Breast epithelium (tissue), 4 donors: ENCODE data around the gene PLCG1. TPM values are rescaled to one million over a fixed set of nuclear protein-coding genes. Genes with fewer than 3 reads are reported as not detected.
A peak's percentile ranks its signal among the peaks of the same experiment; 100 is the strongest.

Source experiments
- DNase-seq, 2 donors: peaks; one replicate each; pipeline ENCODE4 v3.0.0-alpha.2; 2019; ENCODE audit warnings: low spot score in 2 of 2
- H3K27ac ChIP-seq, 2 donors: fragments of 200-600 bp; sonication (generic) in 1 of 2; one replicate each; pipeline ENCODE4 v1.5.1; 2016 to 2019; ENCODE audit warnings: mild to moderate bottlenecking in 1 of 2
- H3K27me3 ChIP-seq, 2 donors: fragments of 200-600 bp; sonication (generic) in 1 of 2; one replicate each; pipeline versions ENCODE4 v1.5.1 to v1.6.0; 2017 to 2019; ENCODE audit warnings: control low read depth in 1 of 2, mild to moderate bottlenecking in 1 of 2
- H3K36me3 ChIP-seq: fragments of 200-600 bp; one replicate; pipeline ENCODE4 v1.5.1; 2019
- H3K4me1 ChIP-seq, 2 donors: fragments of 200-600 bp; sonication (generic); one replicate each; pipeline ENCODE4 v1.5.1; 2016 to 2019; ENCODE audit warnings: control low read depth in 1 of 2
- H3K4me3 ChIP-seq, 3 donors: fragments of 200-600 bp; sonication (generic); 1 replicate in 2 of 3; 2 replicates in 1 of 3; pipeline ENCODE4 v1.5.1; 2016 to 2019; ENCODE audit warnings: mild to moderate bottlenecking in 3 of 3, moderate library complexity in 2 of 3
- H3K9me3 ChIP-seq, 2 donors: fragments of 200-600 bp; sonication (generic) in 1 of 2; one replicate each; pipeline ENCODE4 v1.5.1; 2016 to 2019; ENCODE audit warnings: control low read depth in 1 of 2
- CTCF ChIP-seq, 3 donors: fragments of 450-650 bp; IDR thresholded peaks; one replicate each; pipeline ENCODE4 v1.5.1; 2016 to 2017; ENCODE audit warnings: antibody characterized with exemption in 3 of 3, mild to moderate bottlenecking in 3 of 3, moderate library complexity in 3 of 3
- POLR2A ChIP-seq: fragments of 450-650 bp; IDR thresholded peaks from one replicate; pipeline ENCODE4 v1.6.1; 2016; ENCODE audit warnings: antibody characterized with exemption, mild to moderate bottlenecking, moderate library complexity
- POLR2AphosphoS5 ChIP-seq, 3 donors: sonication (generic); formaldehyde crosslinking; IDR thresholded peaks; one replicate each; pipeline ENCODE4 v1.6.1; 2017; ENCODE audit warnings: antibody characterized with exemption in 3 of 3
- intact Hi-C: fragments of 100-400 bp; cut with DNase I; formaldehyde crosslinking; loops from one replicate; pipeline ENCODE4 v1.15.1; 2023; ENCODE audit warnings: low total_unique reads
- total RNA-seq, 3 donors: library from RNA; depleted of rRNA; stranded (reverse); fragments of >200 nt; gene quantifications; one replicate each; pipeline ENCODE4 v1.1.0, GENCODE V29; 2016

PLCG1 gene
- total RNA-seq, 3 donors from 2014 or later = 88.5 to 132 (median 92.3) TPM

GRCh38 chr20:41202426-41202825 is 65.1 kb downstream of the PLCG1 start:
- Histone ChIP-seq H3K36me3 (no peaks in the 10 kb centered on the region), H3K27ac (no peak overlapping the region), H3K27me3 (no peaks in the 10 kb centered on the region), H3K9me3 (peaks cover 0 to 16% of the 10 kb centered on the region in 2 donors), H3K4me1 (no peaks in the 10 kb centered on the region), H3K4me3 (no peak overlapping the region)
- no peak for DNase-seq
- TF ChIP-seq POLR2A (no peak), POLR2AphosphoS5 (IDR thresholded peaks at IDR 0.05) (no peak), CTCF (IDR thresholded peaks at IDR 0.05) (no peak)
- intact Hi-C loops = no loop called here

DNA sequence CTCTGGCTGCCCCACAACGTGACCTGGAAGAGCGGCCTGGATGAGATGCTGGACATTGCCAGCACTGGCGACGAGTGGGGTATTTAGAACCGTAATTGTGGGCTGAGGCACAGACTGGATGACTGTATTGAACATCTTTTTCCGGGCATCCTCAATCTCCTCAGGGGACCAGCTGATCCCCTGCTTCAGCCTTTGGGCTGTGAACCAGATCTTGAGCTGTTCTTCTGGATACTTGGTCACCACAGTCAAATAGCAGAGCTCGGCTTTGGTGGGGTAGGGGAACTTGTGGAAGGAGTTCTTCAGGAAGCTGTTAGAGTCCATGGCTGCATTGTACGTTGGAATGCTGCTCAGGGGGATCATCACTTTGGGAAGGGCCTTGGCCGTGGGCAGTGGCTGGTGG is 66.3 kb downstream of the PLCG1 start:
- TF ChIP-seq CTCF (IDR thresholded peaks at IDR 0.05) (no peak), POLR2A (no peak), POLR2AphosphoS5 (IDR thresholded peaks at IDR 0.05) (no peak)
- no peak for DNase-seq
- no peak overlapping the region for H3K27ac ChIP-seq
- intact Hi-C loops = no loop called here
- peaks cover 0 to 7% of the 10 kb centered on the region in 2 donors for H3K9me3 ChIP-seq
- H3K27me3 ChIP-seq = no peaks in the 10 kb centered on the region
- H3K36me3 ChIP-seq = no peaks in the 10 kb centered on the region
- H3K4me1 ChIP-seq = no peaks in the 10 kb centered on the region
- no peak overlapping the region for H3K4me3 ChIP-seq

DNA sequence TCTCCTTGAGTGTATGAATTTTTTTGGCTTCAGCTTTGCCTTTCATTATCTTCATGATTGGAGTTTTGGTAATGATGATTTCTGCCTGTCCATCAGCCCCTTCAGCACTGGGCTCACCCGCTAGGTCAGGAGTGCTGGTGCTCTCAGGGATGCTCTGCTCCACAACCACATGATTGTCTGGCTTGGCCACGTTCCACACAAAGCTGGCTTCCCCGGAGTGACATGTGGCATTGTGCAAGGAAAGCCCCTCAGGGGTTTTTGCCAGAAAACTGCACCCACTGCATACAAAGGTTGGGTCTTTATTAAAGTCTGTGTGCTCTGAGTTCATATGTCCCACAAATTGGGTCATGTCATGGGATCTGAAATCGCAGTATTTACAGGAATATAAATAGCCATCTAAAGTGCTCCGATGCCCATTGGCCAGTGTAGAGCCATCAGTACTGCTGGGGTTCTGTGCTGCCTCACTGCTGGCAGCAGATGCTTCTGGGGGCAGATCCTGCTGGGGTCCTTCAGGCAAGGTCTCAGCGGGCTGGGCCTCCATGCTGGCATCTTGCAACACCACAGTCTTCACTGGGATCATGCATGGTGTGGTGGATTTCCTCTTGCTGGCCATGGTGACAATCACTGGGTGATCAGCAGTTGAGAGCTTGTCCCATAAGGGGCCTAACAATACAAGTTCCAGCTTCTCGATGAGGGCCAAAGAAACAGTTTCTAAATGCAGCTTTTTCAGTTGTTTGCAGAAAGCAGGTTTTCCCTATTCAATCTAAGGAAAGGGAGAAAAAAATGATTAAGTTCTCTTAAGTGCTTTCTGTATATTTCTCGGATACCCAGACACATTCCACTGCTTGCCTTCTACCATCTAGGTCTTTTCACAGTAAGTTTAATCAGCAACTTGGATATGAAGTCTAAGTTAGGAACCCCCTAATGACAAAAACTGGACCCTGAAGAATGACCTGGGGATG is 67.2 kb downstream of the PLCG1 start:
- H3K27me3 ChIP-seq = no peaks in the 10 kb centered on the region
- H3K4me1 ChIP-seq = no peaks in the 10 kb centered on the region
- no peak for DNase-seq
- H3K9me3 ChIP-seq = no peaks in the 10 kb centered on the region
- no peak overlapping the region for H3K27ac ChIP-seq
- TF ChIP-seq CTCF (IDR thresholded peaks at IDR 0.05) = no peak
- no peak for TF ChIP-seq POLR2AphosphoS5 (IDR thresholded peaks at IDR 0.05)
- no peak for TF ChIP-seq POLR2A
- H3K36me3 ChIP-seq = no peaks in the 10 kb centered on the region
- intact Hi-C loops = no loop called here
- no peak overlapping the region for H3K4me3 ChIP-seq

- no peak for DNase-seq
- Histone ChIP-seq H3K4me1 (no peaks in the 10 kb centered on the region), H3K27ac (peak overlapping the region; percentile 25 to 33), H3K36me3 (no peaks in the 10 kb centered on the region), H3K27me3 (no peaks in the 10 kb centered on the region), H3K4me3 (no peak overlapping the region), H3K9me3 (no peaks in the 10 kb centered on the region)
- no peak for TF ChIP-seq POLR2A
- TF ChIP-seq CTCF (IDR thresholded peaks at IDR 0.05) = no peak
- TF ChIP-seq POLR2AphosphoS5 (IDR thresholded peaks at IDR 0.05) = no peak
- intact Hi-C loops = no loop called here
Observed at GRCh38 chr20:41205313-41205712, 68.0 kb downstream of the PLCG1 start.

GRCh38 chr20:41213150-41213820 is 75.9 kb downstream of the PLCG1 start:
- TF ChIP-seq CTCF (IDR thresholded peaks at IDR 0.05) (no peak), POLR2AphosphoS5 (IDR thresholded peaks at IDR 0.05) (no peak), POLR2A (no peak)
- intact Hi-C loops = no loop called here
- Histone ChIP-seq H3K4me3 (no peak overlapping the region), H3K4me1 (no peaks in the 10 kb centered on the region), H3K27me3 (no peaks in the 10 kb centered on the region), H3K27ac (peak overlapping the region in 1 of 2 donors; percentile 30), H3K36me3 (no peaks in the 10 kb centered on the region), H3K9me3 (no peaks in the 10 kb centered on the region)
- DNase-seq = no peak
